HG02642 (cell line): ENCODE data around the gene CYTH4.

Experiments
- ATAC-seq: cut with Tn5 transposase; IDR thresholded peaks from one replicate; pipeline ENCODE4 v1.9.1; 2021; ENCODE audit warnings: mild to moderate bottlenecking; ENCODE audit not compliant: unreplicated experiment, poor library complexity

The CYTH4 gene

DNA sequence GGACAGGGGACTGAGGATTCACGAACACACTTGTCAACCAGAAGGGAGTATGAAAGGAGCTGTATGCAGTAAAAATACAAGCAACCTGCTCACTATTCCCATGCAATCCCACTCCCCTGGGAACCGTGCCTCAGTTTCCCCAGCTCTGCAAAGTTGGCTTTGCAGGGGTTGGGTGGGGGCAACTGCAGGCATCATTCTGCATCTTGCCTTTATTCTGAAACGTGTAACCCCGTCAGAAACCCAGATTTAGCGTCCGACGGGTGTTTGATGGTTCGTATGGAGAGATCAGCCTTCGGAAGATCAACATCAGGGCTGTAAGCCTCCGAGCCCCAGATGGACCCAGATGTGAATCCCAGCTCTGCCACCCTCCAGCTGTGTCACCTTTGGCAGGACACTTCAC lies 3.6 kb downstream of the CYTH4 start:
- ATAC-seq: no peak

DNA sequence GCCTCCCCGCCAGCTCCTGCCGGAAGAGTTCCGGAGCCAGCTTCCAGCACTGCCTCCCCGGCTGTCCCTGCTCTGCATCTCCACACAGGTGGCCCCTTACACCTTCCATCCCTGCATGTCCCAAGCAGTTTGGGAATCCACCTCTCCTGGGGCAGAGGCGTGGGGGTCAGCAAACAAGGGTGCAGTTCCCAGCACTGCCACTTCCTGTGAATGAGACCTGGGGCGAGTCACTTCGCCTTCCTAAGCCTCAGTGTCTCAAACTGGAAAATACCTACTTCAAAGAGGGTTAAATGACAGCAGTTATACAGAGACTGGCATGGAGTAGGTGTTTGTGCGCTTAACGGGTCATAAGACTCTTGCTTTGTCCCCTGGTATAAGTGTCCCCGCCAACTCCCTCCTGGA lies 5.2 kb downstream of the CYTH4 start:
- no peak for ATAC-seq

DNA sequence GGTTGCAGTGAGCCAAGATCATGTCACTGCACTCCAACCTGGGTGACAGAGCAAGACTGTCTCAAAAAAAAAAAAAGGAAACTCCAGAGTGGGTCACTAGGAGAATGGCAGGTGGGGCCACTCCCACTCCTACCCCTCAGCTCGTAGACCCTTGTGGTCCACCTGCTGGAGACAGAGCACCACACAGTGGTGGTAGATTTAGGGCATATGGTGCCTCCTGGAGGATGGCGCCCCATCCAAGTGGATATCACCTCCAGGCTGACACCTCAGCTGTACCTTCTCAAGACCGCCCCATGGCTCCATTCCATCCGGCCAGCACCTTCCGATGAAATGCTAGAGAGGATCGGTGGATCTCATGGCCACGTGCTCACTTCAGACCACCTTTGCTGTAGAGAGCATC lies 6.2 kb downstream of the CYTH4 start:
- no peak for ATAC-seq

DNA sequence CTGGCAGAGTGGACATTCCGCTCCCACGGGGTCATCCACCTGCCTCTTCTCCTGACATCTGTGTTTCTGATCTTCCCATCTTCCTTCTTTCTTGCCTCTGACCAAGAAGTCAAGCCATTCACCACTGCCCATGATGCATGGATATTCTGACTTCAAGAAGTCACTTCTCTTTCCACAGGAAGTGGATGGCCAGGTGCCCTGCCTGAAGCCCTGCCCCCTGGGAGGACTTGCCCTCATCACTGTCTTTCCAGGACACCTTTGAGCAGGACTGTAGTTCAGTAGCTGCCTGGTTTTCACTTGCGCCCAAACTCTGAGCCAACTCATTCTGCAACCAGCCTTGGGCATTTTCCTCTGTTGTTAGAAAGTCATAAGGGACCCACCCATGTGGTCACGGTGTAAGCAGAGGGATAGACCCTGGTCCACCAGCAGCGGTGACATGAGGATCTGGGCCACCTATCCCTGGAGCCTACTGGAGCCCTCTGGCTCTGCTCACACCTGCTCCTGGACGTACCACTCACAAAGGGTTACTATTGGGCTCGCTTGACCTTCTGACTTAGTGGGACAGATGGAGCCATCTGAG lies 6.9 kb downstream of the CYTH4 start:
- no peak for ATAC-seq

DNA sequence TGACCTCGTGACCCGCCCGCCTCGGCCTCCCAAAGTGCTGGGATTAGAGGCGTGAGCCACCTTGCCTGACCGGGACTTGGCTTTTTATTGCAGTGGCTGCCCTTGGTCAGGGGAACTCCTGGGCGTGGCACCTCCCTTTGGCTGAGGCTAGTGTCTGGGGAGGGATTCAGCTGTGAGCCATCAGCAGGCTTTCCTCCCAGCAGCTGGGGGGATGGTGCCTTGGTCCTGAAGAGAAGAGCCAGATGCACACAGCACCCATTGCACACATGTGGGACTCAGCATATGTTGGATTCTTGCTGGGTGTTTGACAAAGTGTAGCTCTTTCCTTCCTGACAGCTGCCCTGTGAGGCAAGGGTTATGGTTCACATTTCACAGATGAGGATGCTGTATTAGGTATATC lies 8.4 kb downstream of the CYTH4 start:
- no peak for ATAC-seq

DNA sequence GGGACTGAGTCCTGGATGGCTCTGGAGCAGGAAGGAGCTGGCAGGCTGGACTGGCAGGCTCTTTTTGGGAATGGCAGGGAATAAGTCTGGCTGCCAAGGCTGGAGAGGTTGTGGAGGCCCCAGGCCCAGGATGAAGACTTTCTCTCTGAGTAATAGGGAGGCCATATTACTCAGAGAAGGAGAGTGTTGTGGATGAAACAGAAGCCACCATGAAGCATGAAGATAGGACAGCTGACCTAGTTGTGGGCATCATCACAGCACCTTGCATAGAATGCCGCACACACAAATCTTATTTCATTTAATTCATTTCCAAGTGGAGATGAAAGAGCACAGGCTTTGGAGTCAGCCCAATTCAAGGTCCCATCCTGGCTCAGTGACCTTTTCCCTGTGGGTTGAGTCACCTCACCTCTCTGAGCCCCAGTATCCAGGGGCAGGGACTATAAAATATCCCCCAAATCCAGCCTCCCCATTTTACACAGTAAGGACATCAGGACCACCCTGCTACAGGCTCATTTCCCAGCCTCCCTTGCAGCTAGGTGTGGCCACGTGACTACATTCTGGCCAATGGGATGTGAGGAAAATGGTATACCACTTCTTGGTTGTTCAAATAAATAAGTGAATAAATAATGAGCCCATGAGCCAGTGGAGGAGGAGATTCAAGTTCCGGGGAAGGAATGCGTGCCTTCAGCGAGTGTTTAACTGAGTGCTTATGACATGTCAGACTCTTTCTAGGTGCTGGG lies 9.4 kb downstream of the CYTH4 start:
- ATAC-seq: no peak

DNA sequence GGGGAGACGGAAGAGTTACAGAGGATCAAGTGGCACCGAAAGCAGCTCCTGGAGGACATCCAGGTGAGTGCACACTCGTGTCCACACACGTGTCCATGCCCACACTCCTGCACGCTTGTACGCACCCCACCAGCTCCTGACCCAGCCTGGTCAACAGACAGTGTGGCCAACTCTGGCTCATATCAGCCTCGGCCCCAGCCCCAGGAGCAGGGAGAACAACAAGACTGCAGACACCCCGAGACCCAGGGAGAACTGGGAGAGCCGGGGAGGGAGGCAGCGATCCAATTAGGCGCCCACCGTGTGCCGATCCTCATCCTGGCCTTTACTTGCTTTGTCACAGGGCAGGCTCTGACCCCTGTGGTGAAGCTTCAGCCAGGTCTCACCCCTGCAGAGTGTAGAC lies 10.3 kb downstream of the CYTH4 start:
- no peak for ATAC-seq

DNA sequence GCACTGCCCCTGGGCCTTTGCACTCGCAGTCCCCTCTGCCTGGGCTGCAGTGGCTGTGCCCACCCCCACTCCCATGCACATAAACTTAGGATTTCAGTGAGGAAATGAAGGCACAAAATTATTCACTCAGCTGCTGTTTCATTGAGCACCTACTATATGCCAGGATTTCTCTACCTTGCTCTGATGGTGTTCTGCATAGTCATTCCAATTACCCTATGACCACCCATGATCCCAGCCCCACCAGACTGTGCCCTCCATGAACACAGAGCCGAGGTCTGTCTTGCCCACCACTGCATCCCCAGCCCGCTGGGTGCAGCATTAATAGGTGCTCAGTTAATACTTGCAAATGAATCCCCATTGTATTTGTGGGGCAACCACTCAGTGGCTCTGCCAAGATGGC lies 10.9 kb downstream of the CYTH4 start:
- no peak for ATAC-seq

DNA sequence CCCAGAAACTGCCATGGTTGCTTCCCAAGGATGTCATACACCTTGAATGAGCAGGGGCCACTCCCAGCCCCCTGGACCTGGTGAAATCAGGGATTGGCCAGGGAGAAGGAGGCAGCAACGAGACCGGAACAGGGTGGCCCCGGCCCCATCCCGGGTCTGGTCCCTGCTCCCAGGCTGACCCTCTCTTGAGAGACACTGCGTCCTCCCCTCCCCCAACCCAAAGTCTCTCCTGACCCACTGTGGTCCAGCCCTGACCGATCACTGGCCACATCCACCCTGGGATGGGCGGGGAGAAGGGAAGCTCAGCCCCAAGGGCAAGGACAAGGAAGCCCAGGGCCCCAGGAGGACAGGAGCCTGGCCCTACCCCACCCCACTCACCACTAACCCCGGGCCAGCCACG lies 12.4 kb downstream of the CYTH4 start:
- ATAC-seq: no peak

DNA sequence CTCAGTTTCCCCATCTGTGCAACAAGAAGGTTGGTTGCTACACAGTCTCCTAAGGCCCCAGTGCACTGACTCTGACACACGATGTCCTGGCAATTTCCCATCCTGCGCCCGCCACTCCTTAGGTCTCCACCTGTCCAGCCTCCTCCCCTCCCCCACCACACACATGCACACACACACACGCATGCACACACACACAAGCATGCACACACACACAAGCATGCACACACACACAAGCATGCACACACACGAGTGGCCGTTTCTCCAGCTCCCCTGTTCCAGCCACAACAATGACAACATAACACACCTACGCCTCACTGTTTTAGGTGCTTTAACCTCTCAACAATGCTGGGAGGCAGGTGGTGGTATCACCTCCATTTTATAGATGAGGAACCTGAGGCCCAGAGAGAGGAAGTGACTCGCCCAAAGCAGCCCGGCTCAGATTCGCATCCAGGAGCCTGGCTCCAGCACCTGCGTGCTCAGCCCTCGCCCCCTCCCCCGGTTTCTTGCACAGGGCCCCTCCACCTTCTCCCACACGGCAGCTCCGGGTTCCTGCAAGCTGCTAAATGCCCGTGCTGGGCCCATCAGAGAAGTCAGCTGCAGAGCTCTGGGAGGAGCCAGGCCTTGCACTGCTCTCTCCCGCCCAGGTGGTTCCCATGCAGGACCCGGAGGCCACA lies 13.0 kb downstream of the CYTH4 start:
- no peak for ATAC-seq

DNA sequence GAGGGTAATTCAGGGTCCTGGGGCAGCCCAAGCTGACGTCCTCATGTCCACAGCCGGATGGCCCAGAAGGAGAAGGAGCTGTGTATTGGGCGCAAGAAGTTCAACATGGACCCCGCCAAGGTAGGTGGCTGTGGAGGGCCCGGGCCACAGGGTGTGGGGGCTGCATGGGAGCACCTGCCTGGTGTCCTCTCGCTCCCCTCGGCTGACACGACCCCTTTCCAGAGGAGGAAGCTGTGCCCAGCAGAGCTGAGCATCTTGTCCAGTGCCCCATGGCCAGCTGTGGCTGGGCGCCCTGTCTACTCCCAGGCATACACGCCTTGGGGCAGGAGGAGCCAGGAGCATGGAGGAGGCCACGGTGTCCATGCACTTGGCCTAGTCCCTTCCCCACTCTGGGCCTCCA lies 13.6 kb downstream of the CYTH4 start:
- no peak for ATAC-seq

DNA sequence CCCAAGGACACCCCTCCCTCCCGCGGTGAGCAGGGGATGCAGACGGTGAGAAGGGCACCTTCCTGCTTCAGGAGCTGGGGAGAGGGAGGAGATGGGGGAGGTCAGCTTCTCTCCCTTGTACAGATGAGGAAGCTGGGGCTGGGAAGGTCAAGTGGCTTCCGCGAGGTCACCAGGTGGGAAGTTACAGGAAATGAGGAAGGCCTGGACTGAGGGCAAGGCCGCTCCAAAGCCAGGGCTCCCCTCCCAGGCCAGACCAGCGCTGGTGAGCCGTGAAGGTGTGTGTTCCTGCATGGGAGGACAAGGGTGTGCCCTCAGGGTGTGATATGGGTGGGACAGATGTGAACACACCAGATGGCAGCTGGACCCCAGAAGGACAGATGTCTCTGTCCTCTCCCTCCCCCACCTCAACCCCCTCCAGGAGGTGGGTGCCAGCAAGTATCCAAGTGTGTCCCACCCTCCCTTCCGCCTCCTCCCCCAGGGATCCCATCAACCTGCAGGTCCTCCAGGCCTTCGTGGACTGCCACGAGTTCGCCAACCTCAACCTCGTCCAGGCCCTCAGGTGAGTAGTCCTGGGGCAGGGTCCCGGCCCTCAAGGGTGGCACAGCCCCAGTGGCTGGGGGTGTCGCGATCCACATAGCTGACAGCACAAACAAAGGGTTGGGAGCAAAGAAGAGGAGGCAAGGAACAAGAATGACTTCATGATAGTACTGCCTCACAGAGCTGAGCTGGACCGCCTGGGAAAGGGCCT lies 16.6 kb downstream of the CYTH4 start:
- ATAC-seq: no peak

DNA sequence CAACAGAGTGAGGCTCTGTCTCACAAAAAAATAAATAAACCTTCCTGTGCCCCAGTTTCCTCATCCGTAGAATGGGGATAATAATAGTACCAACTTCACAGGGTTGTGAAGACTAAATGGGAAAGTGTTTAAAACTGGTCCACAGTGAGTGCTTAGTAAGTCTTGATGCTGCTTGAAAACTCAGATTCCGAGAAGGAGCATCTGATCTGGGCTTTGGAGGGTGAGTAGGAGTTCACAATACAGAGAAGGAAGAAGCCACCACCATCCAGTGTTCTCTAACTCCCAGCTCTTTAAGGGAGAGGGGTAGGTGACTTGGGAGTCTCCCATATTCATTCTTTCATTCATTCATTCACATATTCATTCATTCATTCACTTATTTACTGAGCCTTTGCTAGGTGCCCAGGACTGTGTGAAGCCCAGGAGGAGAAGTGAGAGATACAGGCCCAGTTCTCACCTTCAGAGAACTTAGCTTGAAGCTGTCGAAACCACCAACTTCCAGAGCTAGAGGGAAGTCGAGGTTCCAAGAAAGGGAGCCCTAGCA lies 17.7 kb downstream of the CYTH4 start:
- no peak for ATAC-seq

DNA sequence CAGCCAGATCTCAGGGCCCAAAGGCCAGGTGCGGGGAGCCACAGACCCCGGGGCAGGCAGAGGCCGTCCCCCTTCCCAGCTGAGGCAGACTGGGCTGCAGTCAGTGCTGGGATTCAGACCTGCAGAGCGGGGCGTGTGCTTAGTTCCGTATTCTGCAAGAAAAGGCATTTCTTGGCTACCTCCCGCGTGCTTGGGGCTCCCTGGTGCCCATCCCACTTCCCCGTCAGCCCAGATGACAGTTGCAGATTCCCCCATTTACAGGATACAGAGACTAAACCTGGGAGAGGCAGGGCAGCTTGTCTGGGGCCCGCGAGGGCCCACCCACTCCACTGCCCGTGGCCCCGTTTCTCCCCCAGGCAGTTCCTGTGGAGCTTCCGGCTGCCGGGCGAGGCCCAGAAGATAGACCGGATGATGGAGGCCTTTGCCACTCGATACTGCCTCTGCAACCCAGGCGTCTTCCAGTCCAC lies 18.3 kb downstream of the CYTH4 start:
- no peak for ATAC-seq

DNA sequence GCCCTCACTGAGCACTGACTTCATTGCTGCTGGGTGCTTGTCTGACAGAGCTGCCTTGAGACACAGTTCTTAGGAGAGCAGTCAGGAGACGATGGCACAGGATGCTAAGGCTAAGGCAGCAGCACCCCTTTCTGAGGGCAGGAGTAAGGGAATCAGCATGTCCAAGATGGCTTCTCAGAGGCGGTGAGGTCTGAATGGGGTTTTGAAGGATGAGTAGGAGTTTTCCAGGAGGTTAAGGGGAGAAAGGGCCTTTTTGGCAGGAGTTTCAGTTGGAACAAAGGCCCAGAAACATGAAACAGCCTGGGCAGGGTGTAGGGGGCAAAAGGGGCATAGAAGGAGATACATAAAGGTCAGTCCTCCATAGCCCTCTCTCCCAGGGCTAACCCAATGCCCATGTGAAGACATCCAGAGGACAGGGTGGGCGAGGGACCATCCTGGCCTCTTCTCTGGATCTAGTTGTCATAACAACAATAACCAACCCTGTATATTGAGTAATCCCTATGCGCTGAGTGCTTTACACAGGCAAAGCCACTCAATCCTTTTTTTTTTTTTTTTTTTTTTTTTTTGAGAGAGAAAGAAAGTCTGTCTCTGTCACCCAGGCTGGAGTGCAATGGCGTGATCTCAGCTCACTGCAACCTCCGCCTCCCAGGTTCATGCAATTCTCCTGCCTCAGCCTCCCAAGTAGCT lies 19.0 kb downstream of the CYTH4 start:
- no peak for ATAC-seq

DNA sequence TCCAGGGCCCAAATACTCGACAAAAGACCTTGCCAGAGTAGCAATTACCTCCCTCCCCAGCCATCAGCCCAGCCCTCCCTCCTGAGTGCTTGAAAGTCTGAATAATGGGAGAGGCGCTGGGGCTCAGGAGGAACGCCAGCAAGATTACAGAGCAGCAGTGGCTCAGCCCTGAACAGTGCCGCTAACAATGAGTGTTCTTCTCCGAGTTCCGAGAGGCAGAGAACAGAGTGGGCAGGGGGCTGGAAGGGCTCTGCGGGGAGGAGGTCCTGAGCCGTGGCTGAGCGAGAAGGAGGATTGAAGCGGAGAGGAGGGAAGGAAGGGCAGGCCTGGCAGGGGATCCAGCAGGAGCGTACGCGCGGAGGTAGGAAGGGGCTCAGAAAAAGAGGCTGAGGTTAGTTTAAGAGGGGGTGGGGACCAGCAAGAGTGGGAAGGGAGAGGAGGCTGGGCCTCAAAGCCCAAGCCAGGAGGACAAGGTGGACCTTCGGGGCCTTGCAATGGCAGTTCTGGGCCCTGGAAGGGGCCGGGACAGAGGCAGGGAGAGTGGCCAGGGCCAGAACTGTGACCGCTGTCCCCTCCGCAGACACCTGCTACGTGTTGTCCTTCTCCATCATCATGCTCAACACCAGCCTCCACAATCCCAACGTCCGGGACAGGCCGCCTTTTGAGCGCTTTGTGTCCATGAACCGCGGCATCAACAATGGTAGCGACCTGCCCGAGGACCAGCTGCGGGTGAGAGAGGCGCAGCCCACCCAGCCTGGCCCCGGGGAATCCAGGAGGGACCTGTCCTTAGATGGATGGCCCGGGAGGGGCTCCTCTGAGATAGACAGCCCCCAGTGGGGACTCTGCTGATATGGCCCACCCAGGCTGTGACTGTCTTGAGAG lies 20.6 kb downstream of the CYTH4 start:
- no peak for ATAC-seq

DNA sequence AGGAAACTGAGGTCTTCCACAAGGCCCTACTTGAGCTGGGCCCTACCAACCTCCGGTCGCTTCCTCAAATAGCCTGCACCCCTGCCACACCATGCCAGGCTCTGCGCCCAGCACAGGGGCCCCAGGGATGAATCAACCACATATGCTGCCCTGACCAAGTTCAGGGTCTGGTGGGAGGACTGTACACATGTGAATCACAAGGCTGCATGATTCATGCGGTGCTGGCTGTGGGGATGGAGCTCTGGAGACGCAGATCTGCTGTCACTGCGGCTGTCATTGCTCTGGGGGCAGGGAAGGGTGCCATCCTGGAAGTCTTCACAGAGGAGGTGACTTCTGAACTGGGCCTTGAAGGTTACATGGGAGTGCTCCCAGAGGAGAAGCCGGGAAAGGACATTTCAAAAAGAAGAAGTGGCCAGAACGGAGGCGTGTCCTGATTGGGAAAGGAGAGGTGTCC lies 21.5 kb downstream of the CYTH4 start:
- no peak for ATAC-seq

DNA sequence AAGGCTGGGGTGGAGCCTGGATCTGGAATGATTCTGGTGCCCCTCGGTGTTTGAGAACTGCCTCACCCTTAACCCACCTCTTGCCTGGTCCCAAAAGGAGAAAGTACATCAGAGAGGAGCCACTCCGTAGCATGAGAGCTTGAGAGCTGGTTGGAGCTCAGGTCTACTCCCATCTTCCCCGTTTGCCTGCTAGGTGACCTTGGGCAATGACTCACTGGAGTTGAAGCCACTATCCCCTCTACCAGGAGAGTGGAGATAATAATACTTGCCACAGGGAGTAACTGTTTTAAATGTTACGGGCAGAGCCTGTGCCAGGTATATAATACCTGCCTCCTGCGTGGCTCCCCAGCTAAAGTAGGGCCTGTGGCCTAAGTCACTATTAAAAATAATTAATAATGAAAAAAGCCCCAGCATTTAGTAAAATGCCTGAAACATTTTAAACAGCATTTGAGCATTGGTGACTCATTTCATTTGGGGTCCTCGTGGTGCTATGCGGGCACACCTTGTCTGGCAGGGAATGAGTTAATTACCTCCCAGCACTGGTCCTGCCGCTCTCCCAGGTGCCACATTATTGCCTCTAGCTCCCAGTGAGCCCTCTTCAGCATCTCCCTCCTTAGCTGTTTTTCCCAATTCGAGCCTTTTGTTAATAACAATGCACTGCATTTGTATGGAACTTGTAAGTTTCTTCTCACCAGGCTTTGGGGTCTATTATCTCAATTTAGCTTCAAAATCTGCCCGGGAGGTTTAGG lies 22.5 kb downstream of the CYTH4 start:
- no peak for ATAC-seq
